K562 (cell line): ENCODE results near the gene GLB1L. TPM values are rescaled to one million over a fixed set of nuclear protein-coding genes. Genes with fewer than 3 reads are reported as not detected.

Source experiments
- ASH1L ChIP-seq: fragments of 450-650 bp; IDR thresholded peaks from 2 replicates; pipeline ENCODE4 v1.6.1; 2018; ENCODE audit warnings: borderline replicate concordance, mild to moderate bottlenecking, low read depth; ENCODE audit not compliant: partially characterized antibody
- CBX3 ChIP-seq, 2 experiments: IDR thresholded peaks; 1 replicate in 1 of 2; 2 replicates in 1 of 2; pipeline ENCODE4 v1.6.1; 2012; ENCODE audit warnings: inconsistent platforms in 2 of 2, low read length in 2 of 2, borderline replicate concordance in 1 of 2, control low read depth in 1 of 2
- DDX20 ChIP-seq: fragments of 450-650 bp; IDR thresholded peaks from 2 replicates; pipeline ENCODE4 v1.6.1; 2016; ENCODE audit warnings: missing genetic modification characterization, low read depth, mild to moderate bottlenecking, missing compliant biosample characterization, moderate library complexity
- FOXK1 ChIP-seq: sonication (generic); formaldehyde crosslinking; IDR thresholded peaks from 2 replicates; pipeline ENCODE4 v1.8.0; 2022; ENCODE audit warnings: missing genetic modification reagents, mild to moderate bottlenecking, borderline replicate concordance
- MXD1 ChIP-seq: fragments of 250-450 bp; sonication (Bioruptor Pico); IDR thresholded peaks from 2 replicates; pipeline ENCODE4 v1.8.0; 2021; ENCODE audit warnings: borderline replicate concordance, mild to moderate bottlenecking, moderate library complexity; ENCODE audit not compliant: poor library complexity, severe bottlenecking
- STAT6 ChIP-seq: sonication (generic); formaldehyde crosslinking; IDR thresholded peaks from 2 replicates; pipeline ENCODE4 v1.8.1; 2023; ENCODE audit warnings: mild to moderate bottlenecking, missing genetic modification reagents
- THAP12 ChIP-seq: fragments of 250-450 bp; sonication (Bioruptor Pico); IDR thresholded peaks from 2 replicates; pipeline ENCODE4 v1.9.0; 2021; ENCODE audit warnings: mild to moderate bottlenecking, inconsistent platforms
- UBTF ChIP-seq, 2 experiments: IDR thresholded peaks; 2 replicates each; pipeline ENCODE4 v1.6.1; 2012; ENCODE audit warnings: improper control_type of control experiment in 2 of 2, low read depth in 2 of 2, low read length in 2 of 2, borderline replicate concordance in 1 of 2
- ZMIZ1 ChIP-seq, 2 experiments: fragments of 150-350 bp in 1 of 2; IDR thresholded peaks; 2 replicates each; pipeline ENCODE4 v1.6.1; 2012 to 2016; ENCODE audit warnings: low read depth in 2 of 2, low read length in 2 of 2, mild to moderate bottlenecking in 1 of 2, moderate library complexity in 1 of 2
- polyA plus RNA-seq, 8 experiments: library from polyadenylated mRNA; depleted of rRNA in 4 of 8; stranded (reverse) in 5 of 8; unstranded in 3 of 8; fragments of >200 nt; fragmentation: Nextera tagmentation in 2 of 8; fragmentation: Illumina TruSeq in 1 of 8; extraction: Ambion mirVana in 2 of 8; extraction: Trizol in 1 of 8; gene quantifications; 2 replicates each; pipeline versions ENCODE4 v1.2.1 to v1.2.3, GENCODE V29; 2011 to 2014; ENCODE audit warnings: inconsistent platforms in 1 of 8, missing spikeins in 1 of 8
- total RNA-seq, 7 experiments: library from RNA; depleted of rRNA in 6 of 7; stranded (reverse); fragments of >200 nt in 6 of 7; fragmentation: Illumina TruSeq in 2 of 7; extraction: Trizol in 2 of 7; gene quantifications; 2 replicates each; pipeline versions ENCODE4 v1.2.1 to v1.2.3, GENCODE V29; 2011 to 2021; ENCODE audit warnings: low replicate concordance in 1 of 7

Gene GLB1L
- total and polyA plus RNA-seq, 9 of the 15 experiments (the other 6 are each of a cell fraction or from before 2014, with no cell fraction given): 0.42 to 2.9 (median 2.5) TPM

GRCh38 chr2:219294356-219295351 is 49.4 kb upstream of the GLB1L start (continued):
- TF ChIP-seq DDX20 (tag) (no peak), CBX3 (IDR thresholded peaks at IDR 0.05; ENCODE audit: borderline replicate concordance in 1 of 2, low read length in 2 of 2) (peak in 1 of 2 experiments; percentile 37; a peak in 1 of 3 replicates), STAT6 (CRISPR knock-in tag) (no peak), ZMIZ1 (IDR thresholded peaks at IDR 0.05; ENCODE audit: low read depth in 2 of 2, low read length in 2 of 2) (no peak), MXD1 (no peak), THAP12 (CRISPR knock-in tag) (0 out of 2 replicates have a peak, but pooled peaks have one; percentile 36), FOXK1 (CRISPR knock-in tag) (no peak), ASH1L (no peak), UBTF (IDR thresholded peaks at IDR 0.05; ENCODE audit: borderline replicate concordance in 1 of 2, low read depth in 2 of 2, low read length in 2 of 2) (peak; percentile 54 to 83; a peak in 2 of 4 replicates)
